Ovary (tissue), 3 donors: ENCODE measurements around the gene KRT4.

Source experiments
- CTCF ChIP-seq, 3 donors: fragments of 450-650 bp in 2 of 3; fragments of 200-600 bp in 1 of 3; IDR thresholded peaks; one replicate each; pipeline versions ENCODE4 v1.5.1 to v1.8.0; 2016 to 2022; ENCODE audit warnings: antibody characterized with exemption in 3 of 3, mild to moderate bottlenecking in 1 of 3
- EP300 ChIP-seq: sonication (generic); formaldehyde crosslinking; IDR thresholded peaks from one replicate; pipeline ENCODE4 v1.6.1; 2017; ENCODE audit warnings: antibody characterized with exemption
- POLR2A ChIP-seq: fragments of 450-650 bp; IDR thresholded peaks from one replicate; pipeline ENCODE4 v1.6.1; 2017; ENCODE audit warnings: antibody characterized with exemption, mild to moderate bottlenecking, moderate library complexity
- donor health status: DM: no; HTN: no; CAD: no.

- TF ChIP-seq CTCF (IDR thresholded peaks at IDR 0.05) (no peak), POLR2A (no peak), EP300 (no peak)
Observed at GRCh38 chr12:52838609-52839435, 24.9 kb upstream of the KRT4 start.
